NCI-H2107 (cell line): ENCODE measurements around the gene FLT4.
"Not testable (repeated sequence)": the region's sequence is repeated elsewhere in the genome, so short reads cannot be mapped to it uniquely, and the experiment has no call there.

Experiments used
- DNase-seq: peaks from one replicate; lab custom pipeline; 2025; lab: John Stamatoyannopoulos, UW

FLT4 gene

GRCh38 chr5:180649297-180650039, at the start of gene FLT4:
Gene FLT4 (minus strand): TSS chr5:180649600. CDS start chr5:180649545, 55 bp downstream.
- DNase-seq = no peak

- no peak for DNase-seq
Observed at GRCh38 chr5:180699042-180699441, 49.6 kb upstream of the FLT4 start.

GRCh38 chr5:180696116-180696515, 46.7 kb upstream of the FLT4 start:
- DNase-seq = no peak

- DNase-seq = no peak
Observed at GRCh38 chr5:180692429-180692828, 43.0 kb upstream of the FLT4 start.

GRCh38 chr5:180691046-180691445, 41.6 kb upstream of the FLT4 start:
- DNase-seq = no peak

GRCh38 chr5:180690562-180690961, 41.2 kb upstream of the FLT4 start:
- no peak for DNase-seq

- DNase-seq = no peak
Observed at GRCh38 chr5:180689775-180690174, 40.4 kb upstream of the FLT4 start.

GRCh38 chr5:180689071-180689694, 39.8 kb upstream of the FLT4 start:
- DNase-seq = no peak

- no peak for DNase-seq
Observed at GRCh38 chr5:180688330-180689070, 39.1 kb upstream of the FLT4 start.

GRCh38 chr5:180686799-180687198, 37.4 kb upstream of the FLT4 start:
- DNase-seq = not testable (repeated sequence)

- DNase-seq = no peak
Observed at GRCh38 chr5:180684623-180685161, 35.3 kb upstream of the FLT4 start.

GRCh38 chr5:180683220-180683922, 34.0 kb upstream of the FLT4 start:
- DNase-seq = no peak

GRCh38 chr5:180682560-180682959, 33.2 kb upstream of the FLT4 start:
- no peak for DNase-seq

GRCh38 chr5:180682008-180682407, 32.6 kb upstream of the FLT4 start:
- not testable (repeated sequence) for DNase-seq

GRCh38 chr5:180678319-180678718, 28.9 kb upstream of the FLT4 start:
- not testable (repeated sequence) for DNase-seq

- no peak for DNase-seq
Observed at GRCh38 chr5:180675036-180675635, 25.7 kb upstream of the FLT4 start.

- DNase-seq = not testable (repeated sequence)
Observed at GRCh38 chr5:180674090-180674475, 24.7 kb upstream of the FLT4 start.

- no peak for DNase-seq
Observed at GRCh38 chr5:180673371-180674089, 24.1 kb upstream of the FLT4 start.

- not testable (repeated sequence) for DNase-seq
Observed at GRCh38 chr5:180671958-180672524, 22.6 kb upstream of the FLT4 start.

GRCh38 chr5:180670586-180671359, 21.4 kb upstream of the FLT4 start:
- no peak for DNase-seq
